Calu3 (cell line): Measurements from ENCODE around the gene DDX10. TPM values are rescaled to one million over a fixed set of nuclear protein-coding genes. Genes with fewer than 3 reads are reported as not detected.

ENCODE experiments used
- BruUV-seq: library from RNA; stranded (reverse); fragments of 400-500 nt; replicated peaks from 2 replicates; lab custom pipeline; 2021; lab: Mats Ljungman, UMichigan
- CTCF ChIA-PET: fragments of 300-600 bp; sonication (Branson Sonifier 250); formaldehyde crosslinking; loops from one replicate; lab custom pipeline; 2022; ENCODE audit warnings: antibody characterized with exemption; lab: Charles Lee
- DNase-seq: peaks from one replicate; pipeline ENCODE4 v3.0.0; 2022
- H3K27ac Mint-ChIP-seq: one replicate; pipeline ENCODE4 v1.8.0; 2022; ENCODE audit warnings: mixed read lengths; ENCODE audit not compliant: unreplicated experiment
- H3K27me3 Mint-ChIP-seq: one replicate; pipeline ENCODE4 v1.8.0; 2022; ENCODE audit warnings: mixed read lengths; ENCODE audit not compliant: unreplicated experiment
- H3K36me3 Mint-ChIP-seq: one replicate; pipeline ENCODE4 v1.8.0; 2022; ENCODE audit warnings: mild to moderate bottlenecking, moderate library complexity, mixed read lengths; ENCODE audit not compliant: insufficient read depth, unreplicated experiment
- H3K4me1 Mint-ChIP-seq: one replicate; pipeline ENCODE4 v1.8.0; 2022; ENCODE audit warnings: mild to moderate bottlenecking, low read depth, mixed read lengths; ENCODE audit not compliant: unreplicated experiment
- H3K4me3 Mint-ChIP-seq: one replicate; pipeline ENCODE4 v1.8.0; 2022; ENCODE audit warnings: mild to moderate bottlenecking, low read depth, moderate library complexity, mixed read lengths; ENCODE audit not compliant: unreplicated experiment
- H3K9me3 Mint-ChIP-seq: one replicate; pipeline ENCODE4 v1.8.0; 2022; ENCODE audit warnings: low read depth, mixed read lengths; ENCODE audit not compliant: unreplicated experiment
- intact Hi-C: fragments of 100-400 bp; cut with micrococcal nuclease; formaldehyde crosslinking; loops from one replicate; pipeline ENCODE4 v1.10.0; 2022; ENCODE audit not compliant: unreplicated experiment
- total RNA-seq: library from RNA; stranded (reverse); gene quantifications from 2 replicates; pipeline ENCODE4 v1.2.3, GENCODE V29; 2022
- TF ChIP-seq, protein P1 (sequence below): fragments of 200-600 bp; IDR thresholded peaks from one replicate; pipeline ENCODE4 v1.8.0; 2022; ENCODE audit warnings: antibody characterized with exemption; ENCODE audit not compliant: unreplicated experiment

Gene DDX10
- total RNA-seq, 1 experiment from 2014 or later: 31.2 TPM

- Mint-ChIP-seq H3K27me3 (no peaks in the 10 kb centered on the region), H3K36me3 (no peaks in the 10 kb centered on the region), H3K4me3 (no peak overlapping the region), H3K27ac (no peak overlapping the region), H3K9me3 (peaks cover 4% of the 10 kb centered on the region), H3K4me1 (peaks cover 17% of the 10 kb centered on the region)
- BruUV-seq: no TSS peak
- TF ChIP-seq, protein P1, sequence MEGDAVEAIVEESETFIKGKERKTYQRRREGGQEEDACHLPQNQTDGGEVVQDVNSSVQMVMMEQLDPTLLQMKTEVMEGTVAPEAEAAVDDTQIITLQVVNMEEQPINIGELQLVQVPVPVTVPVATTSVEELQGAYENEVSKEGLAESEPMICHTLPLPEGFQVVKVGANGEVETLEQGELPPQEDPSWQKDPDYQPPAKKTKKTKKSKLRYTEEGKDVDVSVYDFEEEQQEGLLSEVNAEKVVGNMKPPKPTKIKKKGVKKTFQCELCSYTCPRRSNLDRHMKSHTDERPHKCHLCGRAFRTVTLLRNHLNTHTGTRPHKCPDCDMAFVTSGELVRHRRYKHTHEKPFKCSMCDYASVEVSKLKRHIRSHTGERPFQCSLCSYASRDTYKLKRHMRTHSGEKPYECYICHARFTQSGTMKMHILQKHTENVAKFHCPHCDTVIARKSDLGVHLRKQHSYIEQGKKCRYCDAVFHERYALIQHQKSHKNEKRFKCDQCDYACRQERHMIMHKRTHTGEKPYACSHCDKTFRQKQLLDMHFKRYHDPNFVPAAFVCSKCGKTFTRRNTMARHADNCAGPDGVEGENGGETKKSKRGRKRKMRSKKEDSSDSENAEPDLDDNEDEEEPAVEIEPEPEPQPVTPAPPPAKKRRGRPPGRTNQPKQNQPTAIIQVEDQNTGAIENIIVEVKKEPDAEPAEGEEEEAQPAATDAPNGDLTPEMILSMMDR: no peak
- CTCF ChIA-PET: no interaction called here
- DNase-seq: no peak
- intact Hi-C loops: no loop called here
These were observed 268.8 kb downstream of the DDX10 start for GRCh38 chr11:108933630-108934029.

DNA sequence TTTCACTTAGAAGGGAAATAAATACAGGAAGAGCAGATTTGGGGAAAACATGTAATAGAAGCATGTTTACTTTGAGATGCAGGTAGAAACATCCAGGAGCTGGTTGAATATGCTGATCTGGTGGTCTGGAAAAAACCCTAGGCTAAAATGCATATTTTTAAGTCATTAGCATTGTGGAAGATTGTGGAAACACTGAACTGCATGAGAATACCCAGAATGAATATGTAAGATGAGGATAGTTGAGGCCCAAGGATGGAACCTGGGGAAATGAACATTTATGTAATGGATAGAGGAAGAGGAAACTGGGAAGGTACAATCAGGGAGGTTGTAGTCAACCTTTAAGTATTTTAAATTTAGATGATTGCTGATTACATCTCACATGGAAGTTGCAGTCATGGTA, 269.4 kb downstream of the DDX10 start:
- Mint-ChIP-seq H3K9me3 (peaks cover 4% of the 10 kb centered on the region), H3K4me3 (no peak overlapping the region), H3K27ac (no peak overlapping the region), H3K4me1 (peaks cover 10% of the 10 kb centered on the region), H3K36me3 (no peaks in the 10 kb centered on the region), H3K27me3 (no peaks in the 10 kb centered on the region)
- no peak for DNase-seq
- intact Hi-C loops: no loop called here
- TF ChIP-seq, protein P1: no peak
- CTCF ChIA-PET: no interaction called here
- BruUV-seq: no TSS peak

DNA sequence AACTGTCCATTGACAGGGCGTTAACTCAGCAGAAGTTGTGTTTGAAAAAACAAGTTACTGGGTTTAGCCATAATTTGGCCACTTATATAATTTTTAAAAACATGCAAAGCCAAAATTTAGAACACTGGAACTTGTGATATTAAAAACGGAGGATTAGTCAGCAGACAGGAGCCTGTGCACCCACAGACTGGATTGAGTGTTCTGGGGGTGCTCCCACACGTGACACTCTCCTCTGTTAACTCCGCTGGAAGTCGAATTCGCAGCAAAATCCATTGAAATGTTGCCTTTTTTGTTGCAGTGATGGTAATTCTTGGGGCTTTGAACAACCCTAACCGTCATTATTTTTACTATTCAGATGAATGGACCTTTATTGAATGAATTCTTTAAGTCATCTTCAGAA, 269.8 kb downstream of the DDX10 start:
- intact Hi-C loops: no loop called here
- Mint-ChIP-seq H3K4me1 (peaks cover 8% of the 10 kb centered on the region), H3K27ac (no peak overlapping the region), H3K9me3 (peaks cover 4% of the 10 kb centered on the region), H3K4me3 (no peak overlapping the region), H3K27me3 (no peaks in the 10 kb centered on the region), H3K36me3 (no peaks in the 10 kb centered on the region)
- no peak for DNase-seq
- no TSS peak for BruUV-seq
- TF ChIP-seq, protein P1: no peak
- CTCF ChIA-PET: no interaction called here

DNA sequence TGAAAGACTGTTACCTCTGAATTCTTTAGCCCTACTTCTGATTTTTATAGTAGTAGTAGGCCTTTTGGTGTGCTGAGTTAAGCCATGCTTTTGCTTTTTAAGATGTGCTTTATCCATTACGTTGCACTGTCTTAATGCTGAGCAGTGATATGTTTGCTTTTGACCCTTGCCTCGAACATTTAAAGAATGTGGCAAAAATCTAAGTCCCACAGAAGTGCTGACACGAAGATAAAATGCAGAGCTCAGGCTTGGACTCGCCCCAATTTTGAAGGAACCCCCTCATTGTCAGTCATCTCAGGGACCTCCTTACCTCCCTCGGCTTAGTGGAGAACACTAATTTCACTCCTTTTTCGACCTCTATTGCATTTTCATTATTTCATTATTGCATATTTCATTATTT, 272.9 kb downstream of the DDX10 start:
- BruUV-seq: no TSS peak
- Mint-ChIP-seq H3K27ac (no peak overlapping the region), H3K36me3 (peaks cover 7% of the 10 kb centered on the region), H3K4me1 (peaks cover 8% of the 10 kb centered on the region), H3K27me3 (no peaks in the 10 kb centered on the region), H3K9me3 (peaks cover 4% of the 10 kb centered on the region), H3K4me3 (no peak overlapping the region)
- CTCF ChIA-PET: no interaction called here
- TF ChIP-seq, protein P1: no peak
- intact Hi-C loops: no loop called here
- DNase-seq: no peak

GRCh38 chr11:108938604-108939003, 273.7 kb downstream of the DDX10 start:
- H3K27ac Mint-ChIP-seq: no peak overlapping the region
- TF ChIP-seq, protein P1: no peak

More at GRCh38 chr11:108938604-108939003, 273.7 kb downstream of the DDX10 start:
- BruUV-seq: no TSS peak
- Mint-ChIP-seq H3K9me3 (peaks cover 4% of the 10 kb centered on the region), H3K27me3 (no peaks in the 10 kb centered on the region), H3K4me1 (peaks cover 8% of the 10 kb centered on the region), H3K4me3 (no peak overlapping the region), H3K36me3 (peaks cover 7% of the 10 kb centered on the region)
- CTCF ChIA-PET: no interaction called here
- DNase-seq: no peak
- intact Hi-C loops: no loop called here
